IPS-15b (cell line): ENCODE data around the gene SVEP1.

Source experiments
- H3K27me3 ChIP-seq: one replicate; pipeline ENCODE4 v1.6.1; 2013; ENCODE audit warnings: low read length; ENCODE audit not compliant: control insufficient read depth, insufficient read depth
- H3K36me3 ChIP-seq: one replicate; pipeline ENCODE4 v1.6.1; 2013; ENCODE audit warnings: low read length; ENCODE audit not compliant: control insufficient read depth, insufficient read depth
- H3K4me1 ChIP-seq: one replicate; pipeline ENCODE4 v1.6.1; 2013; ENCODE audit warnings: mild to moderate bottlenecking, low read length; ENCODE audit not compliant: control insufficient read depth, insufficient read depth
- H3K4me3 ChIP-seq: one replicate; pipeline ENCODE4 v1.5.1; 2013; ENCODE audit warnings: low read depth, low read length
- H3K9ac ChIP-seq: one replicate; pipeline ENCODE4 v1.6.1; 2013; ENCODE audit warnings: low read depth, mild to moderate bottlenecking, low read length
- H3K9me3 ChIP-seq: one replicate; pipeline ENCODE4 v1.6.1; 2013; ENCODE audit warnings: mild to moderate bottlenecking, low read length; ENCODE audit not compliant: control insufficient read depth, insufficient read depth

Gene SVEP1

DNA sequence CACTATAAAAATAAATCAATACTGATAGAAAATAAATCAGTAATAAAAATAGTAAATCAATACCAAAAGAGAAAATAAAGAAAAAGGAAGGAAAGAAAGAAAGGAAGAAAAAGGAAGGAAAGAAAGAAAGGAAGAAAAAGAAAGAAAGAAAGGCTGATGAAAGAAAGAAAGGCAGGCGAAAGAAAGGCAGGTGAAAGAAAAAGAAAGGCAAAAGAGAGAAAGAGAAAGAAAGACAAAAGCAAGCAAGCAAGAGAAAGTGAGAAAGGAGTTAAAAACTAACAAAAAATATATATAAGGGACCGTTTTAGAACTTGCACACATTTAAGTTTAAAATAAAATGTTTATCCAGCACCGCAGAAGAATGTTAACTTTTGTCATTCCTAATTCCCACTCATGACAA, 116.0 kb downstream of the SVEP1 start:
- H3K9ac ChIP-seq, result no peak overlapping the region
- no peaks in the 10 kb centered on the region for H3K36me3 ChIP-seq
- H3K27me3 ChIP-seq, result no peaks in the 10 kb centered on the region
- H3K4me3 ChIP-seq, result no peak overlapping the region
- H3K9me3 ChIP-seq, result no peaks in the 10 kb centered on the region
- H3K4me1 ChIP-seq, result no peaks in the 10 kb centered on the region

GRCh38 chr9:110457245-110457644, 122.3 kb downstream of the SVEP1 start:
- no peaks in the 10 kb centered on the region for H3K9me3 ChIP-seq
- no peaks in the 10 kb centered on the region for H3K4me1 ChIP-seq
- H3K9ac ChIP-seq, result no peak overlapping the region
- no peaks in the 10 kb centered on the region for H3K27me3 ChIP-seq
- H3K4me3 ChIP-seq, result no peak overlapping the region
- H3K36me3 ChIP-seq, result no peaks in the 10 kb centered on the region

DNA sequence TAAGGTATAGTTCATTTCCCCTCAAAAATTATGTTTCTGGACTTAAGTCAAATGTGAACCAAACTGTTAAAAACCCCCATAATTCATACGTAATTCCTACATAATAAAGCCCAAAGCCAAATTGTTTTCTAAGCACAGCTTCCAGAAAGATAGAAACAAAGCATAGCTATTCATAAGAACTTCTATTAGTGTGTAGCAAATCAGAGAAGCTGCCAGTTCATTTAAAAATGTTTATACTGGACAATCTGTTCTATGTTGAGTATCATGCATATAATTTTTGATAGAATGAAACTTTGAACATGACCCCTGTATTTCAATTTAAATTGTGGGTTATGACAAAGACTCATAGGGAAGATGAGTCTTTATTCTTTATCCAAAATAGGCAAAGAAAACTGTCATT, 122.9 kb downstream of the SVEP1 start:
- no peaks in the 10 kb centered on the region for H3K9me3 ChIP-seq
- H3K27me3 ChIP-seq, result no peaks in the 10 kb centered on the region
- H3K4me3 ChIP-seq, result no peak overlapping the region
- no peak overlapping the region for H3K9ac ChIP-seq
- no peaks in the 10 kb centered on the region for H3K4me1 ChIP-seq
- H3K36me3 ChIP-seq, result no peaks in the 10 kb centered on the region

- Histone ChIP-seq H3K9ac (no peak overlapping the region), H3K9me3 (no peaks in the 10 kb centered on the region), H3K27me3 (no peaks in the 10 kb centered on the region), H3K36me3 (no peaks in the 10 kb centered on the region), H3K4me1 (no peaks in the 10 kb centered on the region), H3K4me3 (no peak overlapping the region)
Observed at GRCh38 chr9:110455860-110456259, 123.7 kb downstream of the SVEP1 start.

DNA sequence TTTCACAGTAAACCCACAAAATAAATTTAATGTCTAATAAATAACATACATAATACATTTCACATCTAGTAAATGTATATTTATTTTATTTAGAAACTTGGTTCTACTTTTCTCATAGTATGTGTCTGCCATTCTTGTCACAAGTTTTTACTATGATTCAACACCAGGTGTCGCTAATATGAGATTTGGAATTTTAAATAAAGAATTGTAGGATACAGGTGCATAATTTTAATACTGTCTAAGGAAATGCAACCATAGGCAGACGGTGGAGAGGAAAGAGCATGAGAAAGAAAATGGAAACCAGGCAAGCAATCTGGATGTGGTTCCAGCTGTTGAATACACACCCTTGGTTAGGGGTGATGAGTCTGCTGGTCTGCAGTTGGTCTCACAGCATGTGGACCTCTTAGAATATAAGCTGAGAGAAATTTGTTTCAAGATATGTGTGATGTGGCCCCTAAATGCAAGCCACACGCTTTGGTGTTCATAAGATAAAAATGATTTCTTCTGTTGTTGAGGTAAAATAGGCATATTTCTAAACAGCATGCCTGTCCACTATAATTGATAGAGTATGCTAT, 127.2 kb downstream of the SVEP1 start:
- Histone ChIP-seq H3K36me3 (no peaks in the 10 kb centered on the region), H3K4me3 (no peak overlapping the region), H3K4me1 (no peaks in the 10 kb centered on the region), H3K9me3 (no peaks in the 10 kb centered on the region), H3K27me3 (no peaks in the 10 kb centered on the region), H3K9ac (no peak overlapping the region)

DNA sequence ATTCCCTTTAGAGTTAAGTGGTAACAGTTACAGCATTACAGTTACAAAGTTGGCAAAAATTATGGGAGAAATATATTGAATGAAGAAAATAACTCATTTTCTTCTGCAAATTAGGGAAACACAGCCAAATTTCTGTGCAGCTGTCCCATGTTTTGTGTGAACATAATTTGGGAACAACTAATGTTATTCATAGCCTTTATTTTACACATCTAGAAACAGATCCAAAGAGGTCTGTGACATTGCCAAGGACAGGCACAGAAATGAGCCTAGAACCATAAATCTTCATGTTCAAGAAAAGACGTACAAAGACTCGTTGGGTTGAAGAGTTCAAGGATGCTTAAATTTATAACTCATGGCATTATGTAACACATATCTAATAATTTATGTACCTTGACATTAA, 127.8 kb downstream of the SVEP1 start:
- H3K4me3 ChIP-seq, result no peak overlapping the region
- H3K9me3 ChIP-seq, result no peaks in the 10 kb centered on the region
- no peaks in the 10 kb centered on the region for H3K36me3 ChIP-seq
- H3K27me3 ChIP-seq, result no peaks in the 10 kb centered on the region
- H3K4me1 ChIP-seq, result no peaks in the 10 kb centered on the region
- H3K9ac ChIP-seq, result no peak overlapping the region

GRCh38 chr9:110447476-110447875, 132.1 kb downstream of the SVEP1 start:
- Histone ChIP-seq H3K27me3 (no peaks in the 10 kb centered on the region), H3K36me3 (no peaks in the 10 kb centered on the region), H3K4me1 (no peaks in the 10 kb centered on the region), H3K9me3 (no peaks in the 10 kb centered on the region), H3K9ac (no peak overlapping the region), H3K4me3 (no peak overlapping the region)

DNA sequence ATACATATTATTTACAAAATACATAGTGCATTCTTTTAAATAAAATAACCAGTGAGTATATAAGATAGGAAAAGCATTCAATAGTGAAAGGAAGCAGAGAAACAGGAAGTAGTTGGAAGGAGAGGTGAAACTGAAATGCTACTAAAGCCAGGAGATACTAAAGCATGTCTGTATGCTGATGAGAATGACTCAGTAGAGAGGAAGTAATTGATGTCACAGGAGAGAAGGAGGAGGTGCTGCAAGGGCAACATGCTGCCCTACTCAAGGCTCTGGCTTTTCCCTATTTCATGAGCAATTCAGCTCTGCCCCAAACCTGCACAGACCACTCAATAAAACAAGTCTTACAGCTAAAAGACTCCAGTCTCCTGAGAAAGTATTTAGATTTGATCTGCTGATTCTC, 133.4 kb downstream of the SVEP1 start:
- no peak overlapping the region for H3K4me3 ChIP-seq
- no peaks in the 10 kb centered on the region for H3K4me1 ChIP-seq
- no peaks in the 10 kb centered on the region for H3K9me3 ChIP-seq
- H3K27me3 ChIP-seq, result no peaks in the 10 kb centered on the region
- H3K36me3 ChIP-seq, result no peaks in the 10 kb centered on the region
- no peak overlapping the region for H3K9ac ChIP-seq

GRCh38 chr9:110444911-110445310, 134.6 kb downstream of the SVEP1 start:
- H3K4me3 ChIP-seq, result no peak overlapping the region
- no peaks in the 10 kb centered on the region for H3K27me3 ChIP-seq
- H3K9ac ChIP-seq, result no peak overlapping the region
- H3K4me1 ChIP-seq, result no peaks in the 10 kb centered on the region
- no peaks in the 10 kb centered on the region for H3K9me3 ChIP-seq
- H3K36me3 ChIP-seq, result no peaks in the 10 kb centered on the region

GRCh38 chr9:110443866-110444220, 135.7 kb downstream of the SVEP1 start:
- Histone ChIP-seq H3K4me1 (no peaks in the 10 kb centered on the region), H3K36me3 (no peaks in the 10 kb centered on the region), H3K27me3 (no peaks in the 10 kb centered on the region), H3K4me3 (no peak overlapping the region), H3K9me3 (no peaks in the 10 kb centered on the region), H3K9ac (no peak overlapping the region)

- Histone ChIP-seq H3K4me3 (no peak overlapping the region), H3K27me3 (no peaks in the 10 kb centered on the region), H3K4me1 (no peaks in the 10 kb centered on the region), H3K36me3 (no peaks in the 10 kb centered on the region), H3K9me3 (no peaks in the 10 kb centered on the region), H3K9ac (no peak overlapping the region)
Observed at GRCh38 chr9:110443146-110443865, 136.2 kb downstream of the SVEP1 start.

- Histone ChIP-seq H3K9me3 (no peaks in the 10 kb centered on the region), H3K9ac (no peak overlapping the region), H3K27me3 (no peaks in the 10 kb centered on the region), H3K36me3 (no peaks in the 10 kb centered on the region), H3K4me1 (no peaks in the 10 kb centered on the region), H3K4me3 (no peak overlapping the region)
Observed at GRCh38 chr9:110440796-110441195, 138.7 kb downstream of the SVEP1 start.
